ENCODE measurements around the gene FAM20C.

Gene FAM20C

GRCh38 chr7:211033-211714 is 18.8 kb downstream of the FAM20C start:
- no peak for DNase-seq (ENCODE audit: low read depth)
- TF ChIP-seq CTCF (IDR thresholded peaks at IDR 0.05; ENCODE audit: control insufficient read depth, insufficient read depth, low read depth, low read length, missing control alignments), result no peak
- H3K4me3 ChIP-seq (ENCODE audit: control insufficient read depth, low read depth, low read length), result no peak overlapping the region

- no peak overlapping the region for H3K4me3 ChIP-seq (ENCODE audit: control insufficient read depth, low read depth, low read length)
- TF ChIP-seq CTCF (IDR thresholded peaks at IDR 0.05; ENCODE audit: control insufficient read depth, insufficient read depth, low read depth, low read length, missing control alignments), result no peak
- no peak for DNase-seq (ENCODE audit: low read depth)
Measured at GRCh38 chr7:211715-212058, 19.3 kb downstream of the FAM20C start.

- no peak for TF ChIP-seq CTCF (IDR thresholded peaks at IDR 0.05; ENCODE audit: control insufficient read depth, insufficient read depth, low read depth, low read length, missing control alignments)
- no peak for DNase-seq (ENCODE audit: low read depth)
- H3K4me3 ChIP-seq (ENCODE audit: control insufficient read depth, low read depth, low read length), result no peak overlapping the region
Measured at GRCh38 chr7:212754-213153, 20.4 kb downstream of the FAM20C start.

- no peak for TF ChIP-seq CTCF (IDR thresholded peaks at IDR 0.05; ENCODE audit: control insufficient read depth, insufficient read depth, low read depth, low read length, missing control alignments)
- no peak overlapping the region for H3K4me3 ChIP-seq (ENCODE audit: control insufficient read depth, low read depth, low read length)
- DNase-seq (ENCODE audit: low read depth), result no peak
Measured at GRCh38 chr7:213324-213993, 21.1 kb downstream of the FAM20C start.

- no peak overlapping the region for H3K4me3 ChIP-seq (ENCODE audit: control insufficient read depth, low read depth, low read length)
Measured at GRCh38 chr7:214410-215212, 22.2 kb downstream of the FAM20C start.

More at GRCh38 chr7:214410-215212, 22.2 kb downstream of the FAM20C start:
- DNase-seq (ENCODE audit: low read depth), result no peak
- TF ChIP-seq CTCF (IDR thresholded peaks at IDR 0.05; ENCODE audit: control insufficient read depth, insufficient read depth, low read depth, low read length, missing control alignments), result no peak

Data from AG09309 (cell line).